Stimulated activated CD4-positive, alpha-beta T cell treated with anti-CD3 and anti-CD28 coated beads, TNF-alpha, amount 100 ng/mL, for 48 hours (primary cell): ENCODE data around the gene ARID5A.
A peak's percentile ranks its signal among the peaks of the same experiment; 100 is the strongest.

Experiments
- DNase-seq, 3 donors: peaks; one replicate each; pipeline ENCODE4 v3.0.0-alpha.2; 2020; ENCODE audit warnings: low read depth in 3 of 3

ARID5A gene

GRCh38 chr2:96507957-96508520 lies 28.5 kb upstream of the ARID5A start:
- DNase-seq: peak; percentile 72 to 87 (median 83)

- no peak for DNase-seq
Observed at GRCh38 chr2:96508521-96509113, 27.9 kb upstream of the ARID5A start.

GRCh38 chr2:96509114-96509846 lies 27.3 kb upstream of the ARID5A start:
- peak; percentile 55 to 71 (median 66) for DNase-seq

DNA sequence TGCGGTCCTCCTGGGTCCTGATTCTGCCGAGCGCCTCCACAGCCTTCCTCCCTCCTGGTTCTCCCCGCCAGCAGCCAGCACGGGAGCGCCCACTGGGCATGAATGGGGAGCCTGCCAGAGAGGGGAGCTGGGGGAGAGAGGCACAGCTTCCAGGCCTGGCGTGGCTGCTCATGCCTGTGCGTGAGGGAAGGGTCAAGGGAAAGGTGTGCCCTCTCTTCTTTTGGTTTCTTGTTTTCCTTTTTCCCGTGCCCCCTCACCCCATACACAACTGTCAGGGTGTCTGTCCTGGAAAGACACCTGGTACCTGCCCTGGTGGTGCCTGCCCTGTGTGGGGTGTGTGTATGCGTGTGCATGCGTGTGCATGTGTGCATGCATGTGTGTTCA lies 26.7 kb upstream of the ARID5A start:
- no peak for DNase-seq

DNA sequence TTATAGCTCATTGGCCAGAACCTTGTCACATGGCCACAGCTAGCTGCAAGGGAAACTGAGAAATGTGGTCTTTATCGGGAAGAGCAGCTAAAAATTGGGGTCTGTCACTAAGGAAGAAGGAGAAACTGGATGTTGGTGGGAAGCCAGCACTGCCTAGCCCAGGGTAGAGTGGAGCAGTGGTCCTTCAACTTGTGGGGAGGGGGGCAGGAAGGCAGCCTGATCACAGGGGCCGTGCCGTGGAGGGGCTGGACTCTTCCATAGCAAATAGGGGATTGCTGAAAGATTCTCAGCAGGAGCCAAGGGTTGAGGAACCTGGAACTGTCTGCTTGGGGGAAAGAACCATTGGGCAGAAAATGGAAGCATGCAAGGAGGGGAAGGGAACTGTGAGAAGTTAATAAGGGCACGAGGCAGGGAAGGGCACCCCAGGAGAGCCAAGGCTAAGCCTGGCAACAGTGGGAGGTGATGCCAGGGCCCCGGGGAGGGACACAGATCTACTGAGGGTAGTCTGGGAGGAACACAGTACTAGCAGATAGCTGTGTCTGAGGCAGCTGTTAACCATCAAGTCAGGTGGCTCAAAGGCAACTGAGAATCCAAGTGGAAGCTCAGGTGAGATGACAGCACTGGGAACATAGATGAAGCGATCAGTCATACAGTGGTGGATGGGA lies 25.5 kb upstream of the ARID5A start:
- DNase-seq: no peak

DNA sequence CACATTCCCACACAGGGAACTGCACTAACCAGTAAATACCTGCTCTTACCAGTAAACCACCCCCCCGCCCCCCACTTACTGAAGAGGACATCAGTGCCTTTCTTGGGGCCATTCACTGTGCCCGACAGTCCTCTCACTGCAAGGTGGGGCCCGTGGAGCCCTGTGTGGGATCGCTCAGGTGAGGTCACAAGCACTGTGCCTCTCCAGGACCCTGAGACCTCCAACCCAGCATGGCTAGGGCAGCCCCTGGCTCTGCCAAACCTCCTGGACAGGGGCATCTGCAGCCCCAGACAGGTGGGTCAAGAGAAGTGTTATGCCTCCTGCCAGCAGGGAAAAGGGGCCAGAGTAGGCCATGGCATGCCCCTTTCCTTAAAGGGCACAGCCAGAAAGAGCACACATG lies 24.7 kb upstream of the ARID5A start:
- DNase-seq: no peak

DNA sequence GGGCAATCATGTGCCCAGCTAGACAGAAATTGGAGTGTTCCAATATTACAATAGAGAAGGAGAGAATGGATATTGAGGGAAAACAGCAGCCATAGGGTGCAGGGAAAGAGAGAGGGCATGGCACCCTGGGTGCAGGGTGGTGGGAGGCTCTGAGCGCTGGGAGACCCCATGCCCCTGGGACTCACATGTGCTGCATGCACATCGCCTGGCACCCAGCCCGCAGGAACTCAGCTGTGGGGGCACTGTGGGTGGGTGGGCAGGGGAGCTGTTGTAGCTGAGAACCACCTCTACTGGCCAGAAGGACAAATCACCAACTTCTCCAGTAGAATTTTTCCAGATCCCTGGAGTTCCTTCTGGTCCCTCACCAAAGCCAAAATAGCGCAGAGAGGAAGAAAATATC lies 24.2 kb upstream of the ARID5A start:
- DNase-seq: no peak

DNA sequence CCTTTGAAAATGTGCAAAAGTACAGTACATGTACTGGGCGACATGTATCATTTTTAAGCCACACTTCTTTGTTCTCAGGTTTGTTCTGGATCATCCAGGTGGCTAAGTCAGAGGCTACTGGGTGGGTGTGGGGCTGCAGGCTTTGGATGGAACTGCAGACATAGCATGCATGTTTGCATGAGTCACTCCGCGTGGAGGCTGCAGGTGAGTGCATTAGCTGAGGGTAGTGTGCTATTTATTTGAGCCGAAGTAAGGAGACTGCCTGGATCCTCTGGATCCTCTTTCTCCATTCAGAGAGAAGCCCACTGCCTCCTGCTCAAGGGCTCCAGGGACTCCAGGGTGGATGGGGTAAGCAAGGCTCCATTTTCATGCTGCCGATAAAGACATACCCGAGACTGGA lies 22.0 kb upstream of the ARID5A start:
- no peak for DNase-seq

DNA sequence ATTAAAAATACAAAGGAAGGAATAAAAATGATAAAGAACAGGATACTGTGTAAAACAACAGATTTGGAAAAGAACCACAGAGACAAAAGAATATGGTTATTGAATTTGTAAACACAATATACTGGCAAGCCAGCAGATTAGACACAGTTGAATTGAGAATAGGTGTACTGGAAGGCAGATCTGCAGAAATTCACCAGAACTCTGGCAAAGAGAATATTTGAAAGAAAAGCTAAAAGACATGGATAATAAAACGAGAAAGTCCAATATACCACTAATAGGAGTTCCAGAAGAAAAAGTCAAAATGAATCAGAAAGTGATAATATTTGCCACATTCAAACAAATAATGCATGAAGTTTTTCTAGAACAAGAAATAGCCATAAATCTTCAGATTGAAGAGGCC lies 19.5 kb upstream of the ARID5A start:
- no peak for DNase-seq

DNA sequence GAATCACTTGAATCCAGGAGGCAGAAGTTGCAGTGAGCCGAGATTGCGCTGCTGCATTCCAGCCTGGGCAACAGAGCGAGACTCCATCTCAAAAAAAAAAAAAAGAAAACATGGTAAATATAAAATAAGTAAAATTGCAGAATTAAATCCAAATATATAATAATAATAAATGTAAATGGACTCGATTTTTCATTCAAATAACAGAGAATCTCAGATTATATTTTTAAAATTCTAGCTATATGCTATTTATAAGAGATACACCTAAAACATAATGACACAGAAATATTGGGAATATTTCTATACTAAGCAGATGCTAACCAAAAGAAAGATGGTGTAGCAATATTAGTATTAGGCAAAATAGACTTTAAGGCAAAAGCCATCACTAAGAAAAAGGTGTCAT lies 16.3 kb upstream of the ARID5A start:
- DNase-seq: no peak

GRCh38 chr2:96520697-96521096 lies 15.9 kb upstream of the ARID5A start:
- DNase-seq: no peak

GRCh38 chr2:96521219-96521618 lies 15.3 kb upstream of the ARID5A start:
- DNase-seq: no peak

DNA sequence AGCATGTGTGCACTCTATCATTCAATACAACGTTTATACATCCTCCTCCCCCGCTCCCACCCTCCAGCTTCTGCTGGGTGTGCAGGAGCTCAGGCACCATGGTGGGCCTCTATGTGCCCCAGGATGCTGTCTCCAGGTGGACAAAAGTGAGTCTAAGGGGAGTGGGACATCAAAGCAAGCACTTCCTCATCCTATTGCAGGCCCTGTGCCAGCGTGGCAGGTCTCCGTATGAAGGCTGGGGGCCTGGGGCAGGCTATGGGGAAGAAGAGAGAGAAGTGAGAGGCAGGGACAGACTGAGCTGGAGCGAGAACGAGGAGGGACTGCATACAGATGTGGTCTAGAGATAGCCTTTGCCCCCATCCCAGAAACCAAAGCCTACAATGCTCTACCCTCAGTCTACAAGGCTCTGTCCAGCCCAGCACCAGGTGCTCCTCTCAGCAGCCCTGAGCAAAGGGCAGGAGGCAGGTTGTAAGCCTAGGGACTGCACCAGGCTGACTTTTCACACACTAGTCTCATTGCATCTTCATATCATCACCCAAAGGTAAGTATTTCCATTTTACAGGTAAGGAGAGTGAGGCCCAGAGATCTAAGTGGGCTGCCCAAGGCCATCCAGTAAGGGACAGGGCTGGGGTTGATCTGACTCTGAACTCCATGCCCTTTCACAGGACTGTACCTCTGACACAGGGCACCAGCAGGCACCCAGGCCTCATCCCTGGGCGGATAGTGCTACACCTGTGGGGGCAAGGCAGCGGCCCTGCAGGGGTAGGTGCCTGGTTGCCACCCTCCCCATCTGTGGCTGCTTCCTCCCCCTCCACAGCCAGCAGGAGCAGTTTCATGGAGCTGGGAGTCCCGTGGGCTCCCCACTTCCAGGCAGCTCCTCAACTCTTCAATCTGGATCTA lies 14.0 kb upstream of the ARID5A start:
- no peak for DNase-seq

DNA sequence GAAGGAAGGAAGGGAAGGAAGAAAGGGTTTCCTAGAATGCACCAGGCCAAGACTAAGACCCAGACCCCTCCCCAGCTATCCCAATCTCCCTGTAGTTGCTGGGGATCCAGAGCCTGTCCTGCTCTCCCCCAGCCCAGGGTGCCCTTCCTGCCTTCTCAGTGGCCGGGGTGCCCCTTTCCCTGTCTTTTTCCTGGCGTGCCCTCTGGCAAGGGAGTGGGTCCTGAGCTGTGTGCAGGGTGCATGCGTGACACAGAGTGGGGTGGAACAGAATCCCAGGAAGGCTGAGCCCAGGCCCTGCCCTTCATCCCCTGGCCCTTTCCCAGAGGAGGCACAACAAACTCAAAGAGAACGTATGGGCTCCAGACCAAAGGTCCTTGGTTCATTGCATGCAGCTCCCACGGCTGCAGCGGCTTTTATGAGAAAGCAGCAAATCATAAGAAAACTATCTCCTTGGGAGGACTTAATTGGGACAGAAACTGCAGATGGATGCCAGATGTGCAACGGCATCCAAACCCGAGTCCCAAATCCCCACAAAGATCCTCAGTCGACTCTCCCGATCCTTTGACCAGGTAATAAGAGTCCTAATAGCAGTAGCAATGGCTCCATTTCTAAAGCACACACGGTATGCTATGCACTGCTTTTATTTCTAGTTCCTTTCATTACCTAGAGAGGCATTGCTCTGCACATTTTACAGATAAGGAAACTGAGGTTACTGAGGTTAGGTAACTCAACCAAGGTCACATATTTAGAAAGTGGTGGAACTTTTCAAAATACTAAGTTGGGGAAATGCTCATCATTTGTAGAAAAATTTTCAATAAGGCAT lies 12.7 kb upstream of the ARID5A start:
- DNase-seq: no peak

- no peak for DNase-seq
Observed at GRCh38 chr2:96524482-96525210, 11.9 kb upstream of the ARID5A start.

GRCh38 chr2:96525211-96525507 lies 11.4 kb upstream of the ARID5A start:
- DNase-seq: no peak

GRCh38 chr2:96526101-96526591 lies 10.4 kb upstream of the ARID5A start:
- DNase-seq: no peak

DNA sequence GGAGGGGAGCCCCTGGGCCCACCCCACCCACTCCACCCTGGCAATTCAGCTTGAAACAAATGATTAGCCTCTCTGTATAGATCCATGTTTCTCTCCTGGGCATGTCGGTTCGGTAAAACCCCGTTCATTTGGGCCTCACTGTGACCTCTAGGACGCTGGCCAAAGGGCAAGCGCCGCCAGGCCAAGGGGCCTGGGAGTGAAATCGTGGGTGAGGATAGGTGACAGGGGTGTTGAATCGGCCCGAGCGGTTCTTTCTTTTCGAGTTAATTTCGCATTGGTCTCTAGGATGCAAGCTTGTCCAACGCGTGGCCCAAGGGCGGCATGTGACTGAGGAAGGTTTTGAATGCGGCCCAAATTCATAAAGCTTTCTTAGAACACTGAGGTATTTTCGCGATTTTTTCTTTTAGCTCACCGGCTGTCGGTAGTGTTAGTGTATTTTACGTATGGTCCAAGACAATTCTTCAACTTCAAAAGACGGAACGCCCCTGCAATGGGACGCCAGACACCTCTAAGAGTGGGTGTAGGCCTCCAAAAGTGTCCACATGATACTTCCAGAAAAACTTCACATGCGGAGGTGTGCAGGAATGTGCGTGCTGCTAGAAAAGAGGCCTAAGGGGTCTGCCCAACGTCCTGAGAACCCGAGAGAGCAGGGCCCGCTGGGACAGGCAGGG lies 9.8 kb upstream of the ARID5A start:
- DNase-seq: no peak

GRCh38 chr2:96527286-96528005 lies 9.1 kb upstream of the ARID5A start:
- DNase-seq: peak in 1 of 3 donors; percentile 56
